Neural cell (in vitro differentiated cells): Measurements from ENCODE around the gene MAPK10.
A peak's percentile ranks its signal among the peaks of the same experiment; 100 is the strongest.

ENCODE experiments used
- CTCF ChIP-seq: fragments of 450-650 bp; IDR thresholded peaks from 2 replicates; pipeline ENCODE4 v1.5.1; 2014; ENCODE audit warnings: antibody characterized with exemption, mild to moderate bottlenecking, moderate library complexity; ENCODE audit not compliant: poor library complexity, severe bottlenecking
- EP300 ChIP-seq: fragments of 450-650 bp; conservative IDR thresholded peaks from 2 replicates; pipeline ENCODE4 v1.6.1; 2014; ENCODE audit warnings: antibody characterized with exemption, mild to moderate bottlenecking, moderate library complexity; ENCODE audit not compliant: poor library complexity, severe bottlenecking
- EZH2 ChIP-seq: fragments of 200-600, 300-800 bp; shearing (Covaris generic), sonication (generic); IDR thresholded peaks from 2 replicates; pipeline ENCODE4 v1.6.1; 2014; ENCODE audit warnings: antibody characterized with exemption, low read length, borderline replicate concordance, mild to moderate bottlenecking; ENCODE audit not compliant: insufficient read depth, poor library complexity, severe bottlenecking
- REST ChIP-seq: IDR thresholded peaks from 2 replicates; pipeline ENCODE4 v1.6.1; 2012; ENCODE audit warnings: borderline replicate concordance
- SMC3 ChIP-seq: fragments of 450-650 bp; conservative IDR thresholded peaks from 2 replicates; pipeline ENCODE4 v1.6.1; 2014; ENCODE audit warnings: antibody characterized with exemption, mild to moderate bottlenecking, moderate library complexity; ENCODE audit not compliant: poor library complexity

DNA sequence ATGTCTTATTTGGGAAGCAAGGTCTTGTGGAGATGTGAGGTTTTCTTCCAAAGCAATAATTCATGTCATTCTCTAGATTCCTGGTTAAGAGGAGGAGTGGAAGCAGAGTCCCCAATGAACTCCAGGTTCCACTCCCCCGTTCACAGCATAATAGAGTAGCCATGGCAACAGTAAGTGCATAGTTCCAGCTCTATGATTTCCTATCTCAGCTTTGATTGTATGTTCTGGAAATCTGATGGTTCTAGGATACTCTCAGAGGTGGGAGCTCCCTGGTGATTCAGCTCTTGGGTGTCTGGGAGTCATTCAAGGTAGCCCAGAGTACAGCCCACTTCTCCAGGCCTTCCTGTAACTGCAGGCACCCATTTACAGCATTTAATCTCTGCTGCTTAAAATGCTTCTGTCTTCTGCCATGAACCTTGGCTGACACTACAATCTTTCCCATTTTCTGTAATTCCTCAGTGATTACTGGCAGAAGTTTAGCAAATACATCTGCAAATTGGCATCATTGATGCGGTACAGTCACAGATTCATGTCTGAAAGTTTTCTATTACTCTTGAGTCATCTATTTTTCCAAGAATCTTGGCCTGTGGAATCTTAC lies 242.0 kb downstream of the MAPK10 start:
- TF ChIP-seq CTCF (no peak), SMC3 (no peak), EP300 (no peak), REST (peak; percentile 37), EZH2 (no peak)
